NB4 (cell line): ENCODE measurements around the gene GRM1.

Source experiments
- MAX ChIP-seq: IDR thresholded peaks from 2 replicates; pipeline ENCODE4 v1.6.1; 2011; ENCODE audit warnings: low read depth, low read length
- MYC ChIP-seq: IDR thresholded peaks from 2 replicates; pipeline ENCODE4 v1.6.1; 2011; ENCODE audit warnings: low read depth, low read length

- TF ChIP-seq MAX (no peak), MYC (no peak)
Observed at GRCh38 chr6:146481527-146481926, 452.7 kb downstream of the GRM1 start.
